ENCODE measurements around the gene C1S. TPM values are rescaled to one million over a fixed set of nuclear protein-coding genes. Genes with fewer than 3 reads are reported as not detected.
"Not testable (repeated sequence)": the region's sequence is repeated elsewhere in the genome, so short reads cannot be mapped to it uniquely, and the experiment has no call there.

C1S gene
- total RNA-seq, 1 experiment from 2014 or later, result 7.1 TPM

DNA sequence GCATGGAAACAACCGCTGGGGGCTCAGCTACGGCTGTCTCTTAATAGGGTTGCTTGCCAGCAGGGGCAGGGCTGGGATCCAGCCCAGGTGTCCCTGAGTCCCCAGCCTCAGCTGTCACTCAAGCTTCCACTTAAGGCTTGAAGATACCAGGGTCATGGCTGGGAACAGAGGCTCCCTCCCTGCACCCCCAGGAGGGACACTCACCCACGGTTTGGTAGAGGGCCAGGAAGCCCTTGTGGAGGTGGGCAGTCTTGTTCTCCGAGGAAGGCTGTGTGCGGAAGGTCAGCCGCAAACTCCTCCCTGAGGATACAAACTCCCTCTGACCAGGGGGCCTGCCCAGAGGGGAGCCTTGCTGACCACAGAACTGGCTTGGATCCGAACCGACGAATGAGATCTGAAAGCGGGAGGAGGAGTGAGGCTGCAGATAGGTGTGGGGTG, 41.2 kb downstream of the C1S start:
- TF ChIP-seq, protein P1, sequence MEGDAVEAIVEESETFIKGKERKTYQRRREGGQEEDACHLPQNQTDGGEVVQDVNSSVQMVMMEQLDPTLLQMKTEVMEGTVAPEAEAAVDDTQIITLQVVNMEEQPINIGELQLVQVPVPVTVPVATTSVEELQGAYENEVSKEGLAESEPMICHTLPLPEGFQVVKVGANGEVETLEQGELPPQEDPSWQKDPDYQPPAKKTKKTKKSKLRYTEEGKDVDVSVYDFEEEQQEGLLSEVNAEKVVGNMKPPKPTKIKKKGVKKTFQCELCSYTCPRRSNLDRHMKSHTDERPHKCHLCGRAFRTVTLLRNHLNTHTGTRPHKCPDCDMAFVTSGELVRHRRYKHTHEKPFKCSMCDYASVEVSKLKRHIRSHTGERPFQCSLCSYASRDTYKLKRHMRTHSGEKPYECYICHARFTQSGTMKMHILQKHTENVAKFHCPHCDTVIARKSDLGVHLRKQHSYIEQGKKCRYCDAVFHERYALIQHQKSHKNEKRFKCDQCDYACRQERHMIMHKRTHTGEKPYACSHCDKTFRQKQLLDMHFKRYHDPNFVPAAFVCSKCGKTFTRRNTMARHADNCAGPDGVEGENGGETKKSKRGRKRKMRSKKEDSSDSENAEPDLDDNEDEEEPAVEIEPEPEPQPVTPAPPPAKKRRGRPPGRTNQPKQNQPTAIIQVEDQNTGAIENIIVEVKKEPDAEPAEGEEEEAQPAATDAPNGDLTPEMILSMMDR (IDR thresholded peaks at IDR 0.05; ENCODE audit: unreplicated experiment), result no peak
- no peak overlapping the region for H3K4me3 Mint-ChIP-seq (ENCODE audit: low read depth, unreplicated experiment)
- intact Hi-C loops (cut with micrococcal nuclease; ENCODE audit: unreplicated experiment), result no loop called here
- H3K27me3 Mint-ChIP-seq (ENCODE audit: unreplicated experiment), result no peaks in the 10 kb centered on the region
- peaks cover 10% of the 10 kb centered on the region for H3K36me3 Mint-ChIP-seq (ENCODE audit: insufficient read depth, unreplicated experiment)
- CTCF ChIA-PET, result no interaction called here
- no TSS peak for BruUV-seq (replicated peaks)
- peaks cover 8% of the 10 kb centered on the region for H3K9me3 Mint-ChIP-seq (ENCODE audit: low read depth, unreplicated experiment)
- no peak overlapping the region for H3K27ac Mint-ChIP-seq (ENCODE audit: unreplicated experiment)
- DNase-seq, result no peak
- no peaks in the 10 kb centered on the region for H3K4me1 Mint-ChIP-seq (ENCODE audit: low read depth, unreplicated experiment)

DNA sequence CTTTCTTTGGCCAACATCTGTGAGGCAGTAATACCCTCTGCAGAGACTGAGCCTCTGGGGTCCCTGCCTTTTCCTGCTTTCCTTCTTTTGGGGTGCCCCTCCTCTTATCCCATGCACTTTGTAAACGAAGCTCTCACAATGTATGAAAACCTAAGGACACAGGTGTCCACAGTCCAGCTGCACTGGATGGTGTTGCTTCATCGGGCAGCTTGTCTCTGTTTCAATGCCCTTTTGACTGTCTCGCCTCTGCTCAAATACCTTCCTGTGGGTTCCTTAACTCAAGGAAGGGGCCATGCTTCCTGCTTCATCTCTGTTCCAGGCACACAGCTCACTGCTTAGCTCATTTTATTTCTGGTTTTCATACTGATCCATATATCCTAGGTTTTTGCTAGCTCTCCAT, 42.1 kb downstream of the C1S start:
- H3K36me3 Mint-ChIP-seq (ENCODE audit: insufficient read depth, unreplicated experiment), result peaks cover 9% of the 10 kb centered on the region
- TF ChIP-seq, protein P1 (IDR thresholded peaks at IDR 0.05; ENCODE audit: unreplicated experiment), result no peak
- no TSS peak for BruUV-seq (replicated peaks)
- no peak overlapping the region for H3K27ac Mint-ChIP-seq (ENCODE audit: unreplicated experiment)
- CTCF ChIA-PET, result no interaction called here
- H3K27me3 Mint-ChIP-seq (ENCODE audit: unreplicated experiment), result no peaks in the 10 kb centered on the region
- DNase-seq, result no peak
- peaks cover 1% of the 10 kb centered on the region for H3K4me1 Mint-ChIP-seq (ENCODE audit: low read depth, unreplicated experiment)
- H3K4me3 Mint-ChIP-seq (ENCODE audit: low read depth, unreplicated experiment), result no peak overlapping the region
- H3K9me3 Mint-ChIP-seq (ENCODE audit: low read depth, unreplicated experiment), result peaks cover 8% of the 10 kb centered on the region
- intact Hi-C loops (cut with micrococcal nuclease; ENCODE audit: unreplicated experiment), result no loop called here

DNA sequence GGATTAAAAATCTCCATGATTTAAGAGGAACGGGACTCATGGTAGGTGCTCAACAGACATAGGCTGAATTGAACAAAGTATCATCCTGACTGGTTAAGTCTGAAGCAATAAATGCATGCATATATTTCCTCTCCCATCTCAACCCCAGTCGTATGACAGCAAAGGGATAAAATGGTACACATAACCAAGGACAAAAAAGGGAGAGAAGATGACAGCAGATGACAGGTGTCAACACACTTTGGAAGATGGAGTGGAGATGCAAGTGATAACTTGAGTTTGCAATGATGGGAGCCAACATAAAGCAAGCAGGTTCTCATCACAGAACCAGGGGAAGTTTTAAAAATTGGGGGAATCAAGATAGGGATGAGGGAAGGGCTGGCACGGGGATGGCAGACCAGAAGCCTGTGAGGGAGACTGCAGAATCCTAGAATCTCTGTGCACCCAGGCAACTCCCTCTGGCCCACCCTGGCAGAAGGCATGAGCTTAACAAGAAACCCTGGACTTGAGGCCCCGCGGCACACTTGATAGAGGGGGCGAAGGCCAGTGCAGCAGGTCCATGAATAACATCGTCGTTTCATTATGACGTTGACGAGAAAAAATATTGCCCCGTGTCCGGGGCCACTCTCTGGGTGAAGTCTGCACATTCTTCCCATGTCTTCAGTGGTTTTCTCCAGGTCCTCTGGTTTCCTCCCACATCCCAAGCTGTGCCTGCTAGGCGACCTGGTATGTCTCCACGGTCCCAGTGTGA, 43.5 kb downstream of the C1S start:
- intact Hi-C loops (cut with micrococcal nuclease; ENCODE audit: unreplicated experiment), result no loop called here
- no peak for DNase-seq
- no peak overlapping the region for H3K4me3 Mint-ChIP-seq (ENCODE audit: low read depth, unreplicated experiment)
- peaks cover 20% of the 10 kb centered on the region for H3K36me3 Mint-ChIP-seq (ENCODE audit: insufficient read depth, unreplicated experiment)
- H3K4me1 Mint-ChIP-seq (ENCODE audit: low read depth, unreplicated experiment), result peaks cover 9% of the 10 kb centered on the region
- CTCF ChIA-PET, result no interaction called here
- no TSS peak for BruUV-seq (replicated peaks)
- H3K9me3 Mint-ChIP-seq (ENCODE audit: low read depth, unreplicated experiment), result peaks cover 8% of the 10 kb centered on the region
- TF ChIP-seq, protein P1 (IDR thresholded peaks at IDR 0.05; ENCODE audit: unreplicated experiment), result no peak
- H3K27ac Mint-ChIP-seq (ENCODE audit: unreplicated experiment), result no peak overlapping the region
- no peaks in the 10 kb centered on the region for H3K27me3 Mint-ChIP-seq (ENCODE audit: unreplicated experiment)

DNA sequence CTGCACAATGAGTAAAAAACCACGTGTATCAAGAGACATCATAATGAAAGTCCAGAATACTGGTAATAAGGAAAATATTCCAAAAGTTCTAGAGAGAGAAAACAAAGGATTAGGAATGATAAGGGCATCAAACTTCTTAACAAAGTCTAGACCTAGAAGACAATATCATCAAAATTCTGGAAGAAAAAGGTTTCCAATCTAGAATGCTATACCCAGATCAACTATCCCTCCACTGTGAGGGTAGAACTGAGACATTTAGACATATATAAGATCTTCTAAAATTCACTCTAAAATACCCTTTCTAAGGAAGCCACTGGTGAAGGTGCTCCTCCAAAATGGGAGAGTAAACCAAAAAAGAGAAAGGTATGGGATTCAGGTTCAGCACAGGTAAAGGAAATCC, 45.6 kb downstream of the C1S start:
- TF ChIP-seq, protein P1 (IDR thresholded peaks at IDR 0.05; ENCODE audit: unreplicated experiment), result no peak
- no peak for DNase-seq
- H3K4me3 Mint-ChIP-seq (ENCODE audit: low read depth, unreplicated experiment), result no peak overlapping the region
- H3K9me3 Mint-ChIP-seq (ENCODE audit: low read depth, unreplicated experiment), result peaks cover 8% of the 10 kb centered on the region
- H3K36me3 Mint-ChIP-seq (ENCODE audit: insufficient read depth, unreplicated experiment), result peaks cover 29% of the 10 kb centered on the region
- H3K4me1 Mint-ChIP-seq (ENCODE audit: low read depth, unreplicated experiment), result peaks cover 17% of the 10 kb centered on the region
- no peaks in the 10 kb centered on the region for H3K27me3 Mint-ChIP-seq (ENCODE audit: unreplicated experiment)
- BruUV-seq (replicated peaks), result no TSS peak
- intact Hi-C loops (cut with micrococcal nuclease; ENCODE audit: unreplicated experiment), result no loop called here
- CTCF ChIA-PET, result no interaction called here
- H3K27ac Mint-ChIP-seq (ENCODE audit: unreplicated experiment), result no peak overlapping the region

DNA sequence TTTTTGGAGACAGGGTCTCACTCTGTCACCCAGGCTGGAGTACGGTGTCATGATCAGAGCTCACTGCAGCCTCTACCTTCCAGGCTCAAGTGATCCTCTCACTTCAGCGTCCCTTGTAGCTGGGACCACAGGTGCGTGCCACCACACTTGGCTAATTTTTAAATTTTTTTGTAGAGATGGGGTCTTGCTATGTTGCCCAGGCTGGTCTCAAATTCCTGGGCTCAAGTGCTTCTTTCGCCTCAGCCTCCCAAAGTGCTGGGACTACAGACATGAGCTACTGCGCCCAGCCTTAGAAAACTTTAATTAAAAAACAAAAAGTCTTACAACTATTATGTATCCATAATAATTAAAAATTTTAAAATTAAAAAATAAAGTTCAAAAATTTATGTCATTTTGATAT, 46.7 kb downstream of the C1S start:
- Mint-ChIP-seq H3K4me3 (ENCODE audit: low read depth, unreplicated experiment) (peak overlapping the region; percentile 94), H3K36me3 (ENCODE audit: insufficient read depth, unreplicated experiment) (peaks cover 29% of the 10 kb centered on the region), H3K4me1 (ENCODE audit: low read depth, unreplicated experiment) (peaks cover 17% of the 10 kb centered on the region)
- H3K27me3 Mint-ChIP-seq (ENCODE audit: unreplicated experiment); H3K27ac Mint-ChIP-seq (ENCODE audit: unreplicated experiment); DNase-seq; intact Hi-C loops (cut with micrococcal nuclease; ENCODE audit: unreplicated experiment); BruUV-seq (replicated peaks); H3K9me3 Mint-ChIP-seq (ENCODE audit: low read depth, unreplicated experiment): not testable (repeated sequence)
- CTCF ChIA-PET, result interaction anchor here (0.6 to 3.3 kb wide), 4 partner anchors 12 to 162 kb away, joined by 3 to 26 read pairs (median 8); partner anchors contain the start of genes C12orf57, C1S and RNU7-1

All from Calu3 (cell line).